ENCODE measurements around the gene PIP. TPM values are rescaled to one million over a fixed set of nuclear protein-coding genes. Genes with fewer than 3 reads are reported as not detected.
A peak's percentile ranks its signal among the peaks of the same experiment; 100 is the strongest.

PIP gene
- total RNA-seq, 1 experiment from 2014 or later, result not detected

GRCh38 chr7:143126146-143126545 is 5.7 kb upstream of the PIP start:
- CTCF ChIA-PET, result interaction anchor here (0.5 kb wide), 1 partner anchor 128 kb away, joined by 4 read pairs; no protein-coding TSS in a partner anchor
- TF ChIP-seq, protein P1, sequence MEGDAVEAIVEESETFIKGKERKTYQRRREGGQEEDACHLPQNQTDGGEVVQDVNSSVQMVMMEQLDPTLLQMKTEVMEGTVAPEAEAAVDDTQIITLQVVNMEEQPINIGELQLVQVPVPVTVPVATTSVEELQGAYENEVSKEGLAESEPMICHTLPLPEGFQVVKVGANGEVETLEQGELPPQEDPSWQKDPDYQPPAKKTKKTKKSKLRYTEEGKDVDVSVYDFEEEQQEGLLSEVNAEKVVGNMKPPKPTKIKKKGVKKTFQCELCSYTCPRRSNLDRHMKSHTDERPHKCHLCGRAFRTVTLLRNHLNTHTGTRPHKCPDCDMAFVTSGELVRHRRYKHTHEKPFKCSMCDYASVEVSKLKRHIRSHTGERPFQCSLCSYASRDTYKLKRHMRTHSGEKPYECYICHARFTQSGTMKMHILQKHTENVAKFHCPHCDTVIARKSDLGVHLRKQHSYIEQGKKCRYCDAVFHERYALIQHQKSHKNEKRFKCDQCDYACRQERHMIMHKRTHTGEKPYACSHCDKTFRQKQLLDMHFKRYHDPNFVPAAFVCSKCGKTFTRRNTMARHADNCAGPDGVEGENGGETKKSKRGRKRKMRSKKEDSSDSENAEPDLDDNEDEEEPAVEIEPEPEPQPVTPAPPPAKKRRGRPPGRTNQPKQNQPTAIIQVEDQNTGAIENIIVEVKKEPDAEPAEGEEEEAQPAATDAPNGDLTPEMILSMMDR (IDR thresholded peaks at IDR 0.05; ENCODE audit: unreplicated experiment), result no peak
- peaks cover 32% of the 10 kb centered on the region for H3K4me1 Mint-ChIP-seq (ENCODE audit: low read depth, unreplicated experiment)
- DNase-seq, result no peak
- intact Hi-C loops (cut with micrococcal nuclease; ENCODE audit: unreplicated experiment), result loop anchor here (1.0 to 2.0 kb wide), 2 partner anchors 47 to 59 kb away; no protein-coding TSS in a partner anchor
- H3K36me3 Mint-ChIP-seq (ENCODE audit: insufficient read depth, unreplicated experiment), result no peaks in the 10 kb centered on the region
- H3K4me3 Mint-ChIP-seq (ENCODE audit: low read depth, unreplicated experiment), result no peak overlapping the region
- peak overlapping the region; percentile 27 for H3K27ac Mint-ChIP-seq (ENCODE audit: unreplicated experiment)
- BruUV-seq (replicated peaks), result no TSS peak
- H3K9me3 Mint-ChIP-seq (ENCODE audit: low read depth, unreplicated experiment), result peaks cover 5% of the 10 kb centered on the region
- H3K27me3 Mint-ChIP-seq (ENCODE audit: unreplicated experiment), result peaks cover 12% of the 10 kb centered on the region

- no TSS peak for BruUV-seq (replicated peaks)
- no peak for DNase-seq
- Mint-ChIP-seq H3K36me3 (ENCODE audit: insufficient read depth, unreplicated experiment) (no peaks in the 10 kb centered on the region), H3K4me1 (ENCODE audit: low read depth, unreplicated experiment) (peaks cover 41% of the 10 kb centered on the region), H3K9me3 (ENCODE audit: low read depth, unreplicated experiment) (peaks cover 2% of the 10 kb centered on the region), H3K4me3 (ENCODE audit: low read depth, unreplicated experiment) (no peak overlapping the region), H3K27ac (ENCODE audit: unreplicated experiment) (no peak overlapping the region), H3K27me3 (ENCODE audit: unreplicated experiment) (peaks cover 13% of the 10 kb centered on the region)
- TF ChIP-seq, protein P1 (IDR thresholded peaks at IDR 0.05; ENCODE audit: unreplicated experiment), result no peak
- intact Hi-C loops (cut with micrococcal nuclease; ENCODE audit: unreplicated experiment), result no loop called here
- CTCF ChIA-PET, result no interaction called here
Observed at GRCh38 chr7:143129051-143129450, 2.8 kb upstream of the PIP start.

GRCh38 chr7:143129477-143129876 is 2.4 kb upstream of the PIP start:
- no peak overlapping the region for H3K4me3 Mint-ChIP-seq (ENCODE audit: low read depth, unreplicated experiment)
- peaks cover 41% of the 10 kb centered on the region for H3K4me1 Mint-ChIP-seq (ENCODE audit: low read depth, unreplicated experiment)
- CTCF ChIA-PET, result no interaction called here
- H3K27me3 Mint-ChIP-seq (ENCODE audit: unreplicated experiment), result peaks cover 13% of the 10 kb centered on the region
- no peak for DNase-seq
- BruUV-seq (replicated peaks), result no TSS peak
- intact Hi-C loops (cut with micrococcal nuclease; ENCODE audit: unreplicated experiment), result no loop called here
- H3K36me3 Mint-ChIP-seq (ENCODE audit: insufficient read depth, unreplicated experiment), result no peaks in the 10 kb centered on the region
- peaks cover under 1% of the 10 kb centered on the region for H3K9me3 Mint-ChIP-seq (ENCODE audit: low read depth, unreplicated experiment)
- TF ChIP-seq, protein P1 (IDR thresholded peaks at IDR 0.05; ENCODE audit: unreplicated experiment), result no peak
- H3K27ac Mint-ChIP-seq (ENCODE audit: unreplicated experiment), result no peak overlapping the region

GRCh38 chr7:143130541-143130940 is 1.3 kb upstream of the PIP start:
- intact Hi-C loops (cut with micrococcal nuclease; ENCODE audit: unreplicated experiment), result no loop called here
- no peaks in the 10 kb centered on the region for H3K36me3 Mint-ChIP-seq (ENCODE audit: insufficient read depth, unreplicated experiment)
- no peaks in the 10 kb centered on the region for H3K9me3 Mint-ChIP-seq (ENCODE audit: low read depth, unreplicated experiment)
- H3K4me3 Mint-ChIP-seq (ENCODE audit: low read depth, unreplicated experiment), result no peak overlapping the region
- H3K4me1 Mint-ChIP-seq (ENCODE audit: low read depth, unreplicated experiment), result peaks cover 39% of the 10 kb centered on the region
- CTCF ChIA-PET, result no interaction called here
- no peak overlapping the region for H3K27ac Mint-ChIP-seq (ENCODE audit: unreplicated experiment)
- peaks cover 13% of the 10 kb centered on the region for H3K27me3 Mint-ChIP-seq (ENCODE audit: unreplicated experiment)
- no peak for DNase-seq
- TF ChIP-seq, protein P1 (IDR thresholded peaks at IDR 0.05; ENCODE audit: unreplicated experiment), result no peak
- BruUV-seq (replicated peaks), result no TSS peak

Measured in Calu3 (cell line).